GM21526 (cell line): ENCODE data around the gene FFAR1.
"Not testable (repeated sequence)": the region's sequence is repeated elsewhere in the genome, so short reads cannot be mapped to it uniquely, and the experiment has no call there.

ENCODE experiments used
- ATAC-seq: cut with Tn5 transposase; IDR thresholded peaks from one replicate; pipeline ENCODE4 v1.9.1; 2021; ENCODE audit warnings: moderate library complexity; ENCODE audit not compliant: unreplicated experiment, low FRiP score

FFAR1 gene

DNA sequence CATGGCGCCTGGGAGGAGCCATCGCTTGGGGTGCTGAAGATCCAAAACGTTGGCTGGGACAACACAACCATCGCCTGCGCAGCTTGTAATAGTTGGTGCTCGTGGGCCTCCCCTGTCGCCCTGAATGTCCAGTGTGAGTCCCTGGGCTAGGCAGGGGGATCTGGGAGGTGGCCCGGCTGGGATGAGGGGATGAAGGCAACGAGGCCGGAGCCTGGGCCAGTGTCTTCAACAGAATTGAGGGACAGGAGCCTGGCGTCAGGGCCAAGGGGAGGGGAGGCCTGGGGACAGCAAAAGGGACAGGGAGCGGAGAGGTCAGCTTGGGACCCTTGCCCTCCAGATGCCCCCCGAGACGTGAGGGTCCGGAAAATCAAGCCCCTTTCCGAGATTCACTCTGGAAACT lies 6.7 kb upstream of the FFAR1 start:
- no peak for ATAC-seq

DNA sequence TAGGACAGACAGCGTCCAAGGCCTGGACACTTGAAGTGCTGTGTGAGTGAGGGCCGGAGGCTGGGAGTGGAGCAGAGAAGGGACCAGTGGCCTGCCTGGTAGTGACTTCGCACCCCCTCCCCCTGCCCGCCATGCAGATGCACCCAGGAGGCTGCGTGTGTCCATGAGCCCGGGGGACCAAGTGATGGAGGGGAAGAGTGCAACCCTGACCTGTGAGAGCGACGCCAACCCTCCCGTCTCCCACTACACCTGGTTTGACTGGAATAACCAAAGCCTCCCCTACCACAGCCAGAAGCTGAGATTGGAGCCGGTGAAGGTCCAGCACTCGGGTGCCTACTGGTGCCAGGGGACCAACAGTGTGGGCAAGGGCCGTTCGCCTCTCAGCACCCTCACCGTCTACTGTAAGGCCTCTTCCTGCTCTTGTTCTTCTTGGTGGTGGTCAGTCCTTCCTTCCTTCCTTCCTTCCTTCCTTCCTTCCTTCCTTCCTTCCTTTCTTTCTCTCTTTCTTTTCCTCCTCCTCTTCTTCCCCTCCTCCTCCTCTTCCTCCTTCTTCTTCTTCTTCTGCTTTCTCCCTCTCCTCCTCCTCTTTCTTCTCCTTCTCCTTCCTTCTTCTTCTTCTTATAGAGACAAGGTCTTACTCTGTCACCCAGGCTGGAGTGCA lies 6.0 kb upstream of the FFAR1 start:
- ATAC-seq, result no peak

DNA sequence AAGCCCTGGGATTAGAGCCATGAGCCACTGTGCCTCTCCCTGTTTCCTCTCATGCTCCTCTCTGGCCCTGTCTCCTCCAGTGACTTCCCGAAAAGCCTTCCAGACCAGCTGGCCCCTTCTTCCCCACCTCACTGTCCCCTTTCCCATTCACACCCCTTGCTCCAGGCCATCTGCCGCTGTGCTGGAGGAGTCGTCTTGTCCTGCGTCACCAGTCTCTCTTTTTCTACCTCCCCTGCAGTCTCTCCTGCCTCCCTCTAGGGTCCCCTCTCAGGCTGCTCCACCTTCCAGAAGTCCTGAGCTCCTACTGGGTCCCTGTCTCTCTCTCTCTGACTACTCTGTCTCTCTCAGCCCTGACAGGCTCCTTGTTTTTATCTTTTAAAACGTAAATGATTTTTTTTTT lies 5.3 kb upstream of the FFAR1 start:
- ATAC-seq, result no peak

DNA sequence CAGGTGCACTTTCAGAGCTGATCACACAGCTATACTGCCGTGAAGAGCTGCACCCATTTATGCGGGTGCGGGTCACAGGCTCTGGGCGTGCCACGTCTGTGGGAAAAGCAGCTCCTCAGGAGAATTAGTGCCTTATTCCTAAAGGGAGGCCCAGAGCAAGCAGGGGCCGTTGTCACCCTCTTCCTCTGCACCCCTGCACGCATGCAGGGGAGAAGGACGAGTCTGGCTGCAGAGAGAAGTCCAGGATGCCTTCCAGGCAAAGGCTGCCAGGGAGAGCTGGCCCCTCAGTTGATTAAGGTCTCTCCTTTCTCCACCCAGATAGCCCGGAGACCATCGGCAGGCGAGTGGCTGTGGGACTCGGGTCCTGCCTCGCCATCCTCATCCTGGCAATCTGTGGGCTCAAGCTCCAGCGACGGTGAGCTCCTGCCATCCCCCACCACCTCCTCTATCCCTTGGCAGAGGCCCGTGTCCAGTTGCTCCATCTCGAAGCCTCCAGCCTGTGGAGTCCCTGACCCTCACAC lies 3.1 kb upstream of the FFAR1 start:
- ATAC-seq, result no peak

DNA sequence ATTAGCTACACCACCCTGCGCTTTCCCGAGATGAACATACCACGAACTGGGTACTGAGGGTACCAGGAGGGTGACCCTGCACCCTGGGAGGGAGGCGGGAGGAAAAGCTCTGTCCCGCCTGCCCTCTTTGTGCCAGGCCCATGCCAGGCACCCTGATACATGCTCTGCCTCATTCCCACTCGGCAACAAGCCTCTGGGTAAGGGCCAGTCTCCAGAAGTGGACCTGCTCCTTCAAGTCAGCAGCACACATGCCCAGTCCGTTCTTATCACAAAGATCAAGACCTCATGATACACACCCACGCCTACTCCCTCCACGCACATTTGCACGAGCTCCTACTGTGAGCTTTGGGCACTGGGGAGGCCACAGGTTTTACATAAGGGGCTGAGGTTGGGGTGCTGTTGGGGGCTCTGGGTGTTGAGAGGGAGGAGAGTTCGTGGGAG lies 2.0 kb upstream of the FFAR1 start:
- ATAC-seq, result no peak

DNA sequence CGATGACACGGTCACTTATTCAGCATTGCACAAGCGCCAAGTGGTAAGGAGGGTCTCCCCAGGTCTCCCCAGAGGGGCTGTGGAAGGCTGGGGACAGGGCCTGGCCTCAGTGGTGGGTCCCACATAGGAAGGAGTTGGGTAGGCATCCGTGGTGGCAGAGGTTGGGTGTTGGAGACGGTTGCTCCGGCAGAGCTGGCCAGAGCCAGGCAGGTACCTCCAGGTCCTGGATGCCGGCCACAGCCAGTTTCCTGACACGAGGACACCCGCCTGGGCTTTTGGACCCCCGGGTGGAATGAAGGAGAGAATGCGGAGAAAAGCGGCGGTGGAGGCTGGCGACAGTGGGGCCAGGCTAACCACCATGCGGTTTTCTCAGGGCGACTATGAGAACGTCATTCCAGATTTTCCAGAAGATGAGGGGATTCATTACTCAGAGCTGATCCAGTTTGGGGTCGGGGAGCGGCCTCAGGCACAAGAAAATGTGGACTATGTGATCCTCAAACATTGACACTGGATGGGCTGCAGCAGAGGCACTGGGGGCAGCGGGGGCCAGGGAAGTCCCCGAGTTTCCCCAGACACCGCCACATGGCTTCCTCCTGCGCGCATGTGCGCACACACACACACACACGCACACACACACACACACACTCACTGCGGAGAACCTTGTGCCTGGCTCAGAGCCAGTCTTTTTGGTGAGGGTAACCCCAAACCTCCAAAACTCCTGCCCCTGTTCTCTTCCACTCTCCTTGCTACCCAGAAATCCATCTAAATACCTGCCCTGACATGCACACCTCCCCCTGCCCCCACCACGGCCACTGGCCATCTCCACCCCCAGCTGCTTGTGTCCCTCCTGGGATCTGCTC lies 1.3 kb upstream of the FFAR1 start:
- no peak for ATAC-seq

DNA sequence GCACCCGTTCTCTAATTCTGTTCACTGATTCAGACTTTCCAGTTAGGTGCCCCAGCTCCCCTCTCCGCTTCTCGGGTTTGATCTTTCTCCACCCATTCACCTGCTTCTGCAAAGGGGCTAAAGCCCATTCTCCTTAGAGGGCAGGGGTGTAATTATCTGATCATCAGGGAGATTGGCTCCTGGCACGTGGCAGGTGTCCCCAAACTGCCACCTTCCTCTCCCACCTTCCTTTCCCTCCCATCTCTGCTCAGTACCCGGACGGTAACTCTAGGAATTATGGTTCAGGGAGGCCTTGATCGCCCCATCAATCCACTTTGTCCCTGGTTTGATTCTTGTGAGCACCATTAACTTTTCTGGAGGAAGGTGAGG lies 212 bp downstream of the FFAR1 start:
- no peak for ATAC-seq

DNA sequence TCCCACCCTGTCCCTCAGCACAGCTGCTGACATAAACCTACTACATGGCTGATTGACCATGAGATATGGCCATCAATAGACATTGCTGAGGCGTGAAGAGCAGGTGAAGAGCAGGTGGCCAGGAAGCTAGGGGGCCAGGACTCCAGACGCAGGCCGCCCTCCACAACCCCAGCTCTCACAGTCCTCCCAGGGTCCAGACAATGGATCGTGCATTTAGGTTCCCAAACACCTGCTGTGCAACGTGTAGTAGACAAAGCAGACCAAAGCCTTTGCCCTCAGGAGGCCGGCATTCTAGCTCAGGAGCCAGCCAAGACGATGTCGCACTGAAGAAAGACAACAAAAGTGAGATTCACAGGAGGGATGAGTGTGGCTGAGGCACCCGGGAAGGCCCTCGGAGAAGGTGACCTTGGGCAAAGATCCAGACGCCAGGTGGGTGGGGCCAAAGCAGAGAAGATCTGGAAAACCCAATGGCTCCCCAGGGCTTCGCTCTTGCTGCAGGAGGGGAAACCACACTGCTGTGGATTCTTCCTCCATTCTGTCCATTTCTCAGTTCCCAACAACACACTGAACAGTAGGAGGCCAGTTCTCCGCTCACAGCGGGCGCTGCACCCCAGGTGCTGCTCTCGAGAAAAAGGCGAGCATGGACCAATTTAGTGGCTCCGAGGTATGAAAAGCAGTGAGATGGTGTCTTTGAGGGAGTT lies 1.4 kb downstream of the FFAR1 start:
- no peak for ATAC-seq

DNA sequence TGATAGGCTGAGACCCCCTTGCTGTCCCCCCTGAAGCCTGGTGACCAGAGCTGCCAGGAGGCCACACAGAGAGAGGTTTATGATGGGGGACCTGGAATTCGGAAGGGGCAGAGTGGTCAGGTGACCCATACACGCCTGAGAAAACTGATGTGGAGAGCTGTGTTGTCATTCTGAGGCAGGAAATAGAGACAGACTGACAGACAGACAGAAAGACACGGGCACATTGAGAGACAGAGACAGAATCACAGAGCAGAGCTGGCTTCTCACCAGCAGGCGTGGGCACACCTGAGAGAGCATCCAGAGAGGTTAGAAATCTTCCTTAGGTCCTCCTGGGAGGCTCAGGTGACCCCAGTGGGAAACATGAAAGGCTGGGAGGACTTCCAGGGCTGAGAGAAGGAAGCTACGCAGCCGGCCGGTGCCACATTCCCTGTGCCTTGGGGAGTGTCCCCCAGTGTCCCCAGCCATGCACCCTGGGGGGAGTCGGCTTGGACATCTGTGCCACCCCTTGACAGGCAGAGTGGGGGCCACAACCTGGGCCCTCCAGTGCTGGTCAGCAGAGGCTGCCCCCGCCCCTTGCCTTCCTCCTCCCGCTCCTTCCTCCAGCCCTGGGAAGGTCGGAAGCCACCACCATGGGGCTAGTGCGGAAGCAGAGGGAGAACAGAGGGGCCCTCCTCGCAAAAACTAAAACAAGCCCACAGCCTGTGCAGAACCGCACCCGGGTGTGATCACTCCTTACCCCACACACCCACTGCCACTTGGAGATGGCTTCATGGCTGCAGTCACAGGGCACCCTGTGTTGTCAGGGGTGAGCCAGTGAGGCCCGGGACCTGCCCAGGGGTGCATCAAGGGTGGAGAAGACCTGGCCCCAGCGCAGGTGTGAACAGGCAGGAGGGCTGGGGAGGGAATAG lies 2.2 kb downstream of the FFAR1 start:
- ATAC-seq, result no peak

DNA sequence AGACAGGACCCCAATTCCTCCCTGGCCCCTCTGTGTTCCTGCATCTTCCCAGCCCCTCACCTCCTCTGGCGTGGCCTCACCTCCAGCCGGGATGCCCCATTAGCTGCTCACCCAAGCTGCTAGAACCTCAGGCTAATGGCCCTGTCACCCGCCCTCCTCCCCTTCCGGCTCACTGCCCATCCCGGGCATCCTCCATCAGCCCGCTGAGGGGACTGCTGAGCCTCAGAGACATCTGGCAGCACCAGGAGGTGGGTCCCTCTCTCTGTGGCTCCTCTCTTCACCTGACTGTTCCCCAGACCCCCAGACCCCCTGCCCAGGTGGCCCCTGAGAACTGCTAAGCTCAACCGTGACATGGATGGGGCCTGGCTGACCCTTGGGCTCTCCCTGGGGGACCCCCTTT lies 2.9 kb downstream of the FFAR1 start:
- ATAC-seq, result no peak

DNA sequence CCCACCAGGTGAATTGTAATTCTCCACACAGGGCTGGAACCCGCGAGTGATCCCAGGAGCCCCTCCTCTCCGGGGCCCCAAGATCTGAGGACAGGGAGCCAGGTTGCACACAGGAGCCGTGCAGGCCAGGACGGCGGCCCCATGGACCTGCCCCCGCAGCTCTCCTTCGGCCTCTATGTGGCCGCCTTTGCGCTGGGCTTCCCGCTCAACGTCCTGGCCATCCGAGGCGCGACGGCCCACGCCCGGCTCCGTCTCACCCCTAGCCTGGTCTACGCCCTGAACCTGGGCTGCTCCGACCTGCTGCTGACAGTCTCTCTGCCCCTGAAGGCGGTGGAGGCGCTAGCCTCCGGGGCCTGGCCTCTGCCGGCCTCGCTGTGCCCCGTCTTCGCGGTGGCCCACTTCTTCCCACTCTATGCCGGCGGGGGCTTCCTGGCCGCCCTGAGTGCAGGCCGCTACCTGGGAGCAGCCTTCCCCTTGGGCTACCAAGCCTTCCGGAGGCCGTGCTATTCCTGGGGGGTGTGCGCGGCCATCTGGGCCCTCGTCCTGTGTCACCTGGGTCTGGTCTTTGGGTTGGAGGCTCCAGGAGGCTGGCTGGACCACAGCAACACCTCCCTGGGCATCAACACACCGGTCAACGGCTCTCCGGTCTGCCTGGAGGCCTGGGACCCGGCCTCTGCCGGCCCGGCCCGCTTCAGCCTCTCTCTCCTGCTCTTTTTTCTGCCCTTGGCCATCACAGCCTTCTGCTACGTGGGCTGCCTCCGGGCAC lies 3.9 kb downstream of the FFAR1 start:
- no peak for ATAC-seq

DNA sequence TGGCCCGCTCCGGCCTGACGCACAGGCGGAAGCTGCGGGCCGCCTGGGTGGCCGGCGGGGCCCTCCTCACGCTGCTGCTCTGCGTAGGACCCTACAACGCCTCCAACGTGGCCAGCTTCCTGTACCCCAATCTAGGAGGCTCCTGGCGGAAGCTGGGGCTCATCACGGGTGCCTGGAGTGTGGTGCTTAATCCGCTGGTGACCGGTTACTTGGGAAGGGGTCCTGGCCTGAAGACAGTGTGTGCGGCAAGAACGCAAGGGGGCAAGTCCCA lies 4.4 kb downstream of the FFAR1 start:
- ATAC-seq, result no peak

DNA sequence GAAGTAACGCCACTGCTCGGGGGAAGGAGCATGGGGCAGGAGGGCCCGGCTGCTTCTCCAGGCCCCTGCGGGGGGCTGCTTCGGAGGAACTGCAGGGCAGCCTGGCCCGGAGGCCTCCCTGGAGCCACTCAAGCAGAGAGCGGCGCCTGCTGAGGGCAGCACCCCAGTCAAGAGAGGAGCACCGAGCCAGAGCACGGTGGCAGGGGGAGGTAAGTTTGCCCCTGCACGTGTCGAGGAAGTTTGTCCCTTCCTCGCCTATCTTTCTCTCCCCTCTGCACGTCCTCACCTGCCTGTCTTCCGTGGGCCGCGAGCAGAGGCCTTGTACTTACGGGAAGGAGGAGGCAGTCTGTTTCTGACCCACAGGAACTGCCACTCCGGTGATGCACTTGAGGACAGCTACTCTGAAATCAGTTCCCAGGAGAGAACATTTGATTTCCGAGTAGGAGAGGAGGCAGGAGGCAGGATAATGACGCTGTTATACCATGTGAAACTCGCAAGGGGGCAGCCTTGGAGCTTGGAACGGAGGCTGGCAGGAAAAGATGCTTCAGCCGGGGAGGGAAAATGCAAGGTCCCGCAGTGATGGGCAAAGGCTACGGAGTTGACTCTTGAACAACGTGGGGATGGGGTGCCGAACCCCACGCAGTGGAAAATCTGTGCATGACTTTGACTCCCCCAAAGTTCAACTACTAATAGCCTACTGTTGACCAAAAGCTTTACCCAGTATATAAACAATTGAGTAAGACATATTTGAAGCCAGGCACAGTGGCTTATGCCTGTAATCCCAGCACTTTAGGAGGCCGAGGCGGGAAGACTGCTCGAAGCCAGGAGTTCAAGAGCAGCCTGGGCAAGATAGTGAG lies 5.0 kb downstream of the FFAR1 start:
- ATAC-seq, result no peak

DNA sequence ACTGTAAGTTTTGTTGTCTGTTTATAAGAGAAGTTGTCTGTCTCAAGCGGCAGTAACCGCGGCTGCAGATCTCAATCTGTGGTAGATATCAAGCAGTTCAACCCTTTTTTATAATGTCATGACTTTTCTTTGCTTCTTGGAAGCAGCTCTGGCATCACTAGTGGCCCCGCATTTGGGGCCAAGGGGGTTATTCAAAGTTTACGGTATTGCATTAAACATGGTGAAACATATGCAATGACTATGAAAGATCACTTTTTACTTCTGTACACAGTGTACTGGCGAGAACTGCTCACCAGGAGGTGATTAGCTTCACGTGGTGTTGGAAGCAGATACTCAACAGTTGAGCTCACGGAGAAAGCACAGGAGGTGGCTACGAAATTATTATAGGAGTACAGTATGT lies 5.9 kb downstream of the FFAR1 start:
- no peak for ATAC-seq

DNA sequence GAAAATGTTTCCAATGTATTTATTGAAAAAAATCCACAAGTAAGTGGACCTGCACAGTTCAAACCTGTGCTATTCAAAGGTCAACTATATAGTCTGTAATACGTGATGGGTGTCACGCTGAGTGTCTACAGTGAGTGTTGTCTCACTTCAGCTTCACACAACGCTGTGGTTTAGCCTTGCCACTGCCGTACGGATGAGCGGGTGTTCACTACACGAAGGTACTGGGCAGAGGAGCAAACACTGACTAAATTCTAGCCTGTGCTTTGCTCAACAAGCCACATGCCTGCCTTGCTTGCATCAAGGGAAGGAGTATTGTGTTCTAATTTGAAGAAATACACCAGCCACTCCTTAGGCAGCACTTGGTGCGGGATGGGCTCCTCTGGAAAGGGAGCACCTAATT lies 7.2 kb downstream of the FFAR1 start:
- ATAC-seq, result no peak

DNA sequence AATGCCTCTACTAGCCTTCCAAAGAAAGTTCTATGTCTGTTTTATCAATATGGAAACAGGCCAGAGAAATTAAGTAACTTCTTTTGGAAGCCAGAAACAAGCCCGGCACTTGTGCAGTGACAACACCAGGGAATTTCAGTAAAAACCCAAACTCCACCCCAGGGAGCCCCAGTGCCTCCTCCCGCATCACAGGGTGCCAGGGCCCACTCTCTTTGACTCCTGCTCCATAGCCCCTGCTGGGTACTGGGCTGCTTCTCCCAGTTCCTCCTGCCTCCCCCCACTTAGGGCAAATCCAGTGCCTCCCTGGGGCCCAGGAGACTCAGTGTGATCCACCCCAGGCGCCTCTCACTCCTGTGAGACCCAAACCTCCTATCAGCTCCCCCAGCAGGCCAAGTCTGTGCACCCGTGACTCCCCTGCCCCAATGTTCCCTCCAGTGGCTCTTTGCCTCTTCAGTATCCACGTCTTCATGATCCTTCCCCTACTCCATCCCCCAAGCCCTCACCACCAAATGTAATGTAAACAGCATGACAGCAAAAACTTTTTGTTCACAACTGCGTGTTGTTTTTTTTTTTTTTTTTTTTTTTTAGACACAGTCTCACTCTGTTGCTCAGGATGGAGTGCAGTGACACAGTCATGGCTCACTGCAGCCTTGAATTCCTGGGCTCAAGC lies 8.2 kb downstream of the FFAR1 start:
- no peak for ATAC-seq

DNA sequence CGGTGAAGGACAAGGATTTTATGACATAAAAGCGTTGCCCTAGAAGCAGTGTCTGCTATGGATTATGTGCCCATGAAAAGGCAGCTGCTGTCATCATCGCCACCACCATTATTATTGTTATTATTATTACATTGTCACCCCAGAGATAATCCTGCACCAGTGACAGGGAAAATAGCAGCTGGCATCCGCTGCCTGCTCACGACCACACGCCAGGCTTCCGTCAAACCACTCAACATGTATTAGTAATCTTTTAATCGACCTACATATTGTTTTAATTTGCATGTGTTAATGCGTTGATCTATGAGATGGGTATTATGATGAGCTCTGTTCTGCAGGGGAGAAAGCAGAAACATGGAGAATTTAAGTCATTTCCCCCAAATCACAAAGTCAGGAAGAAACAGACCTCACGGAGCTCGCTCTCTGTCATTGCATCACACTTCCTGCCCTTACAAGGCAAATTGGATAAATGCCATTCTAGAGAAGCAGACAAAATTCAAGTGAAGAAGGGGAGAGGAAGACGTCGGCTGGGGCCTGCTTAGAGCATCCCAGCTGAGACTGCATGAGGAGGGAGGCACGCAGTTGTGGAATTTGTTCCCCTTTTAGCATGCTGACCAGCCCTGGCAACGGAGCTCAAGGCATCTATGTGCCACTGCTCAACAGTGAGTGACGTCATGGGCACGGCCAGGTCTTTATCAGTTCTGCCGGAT lies 10.3 kb downstream of the FFAR1 start, which contains the start of gene FFAR3:
TSS of gene FFAR3 (plus strand) at position 594 of the 707 bp plus-strand sequence. CDS start 431 bp downstream, outside the sequence.
- no peak for ATAC-seq

DNA sequence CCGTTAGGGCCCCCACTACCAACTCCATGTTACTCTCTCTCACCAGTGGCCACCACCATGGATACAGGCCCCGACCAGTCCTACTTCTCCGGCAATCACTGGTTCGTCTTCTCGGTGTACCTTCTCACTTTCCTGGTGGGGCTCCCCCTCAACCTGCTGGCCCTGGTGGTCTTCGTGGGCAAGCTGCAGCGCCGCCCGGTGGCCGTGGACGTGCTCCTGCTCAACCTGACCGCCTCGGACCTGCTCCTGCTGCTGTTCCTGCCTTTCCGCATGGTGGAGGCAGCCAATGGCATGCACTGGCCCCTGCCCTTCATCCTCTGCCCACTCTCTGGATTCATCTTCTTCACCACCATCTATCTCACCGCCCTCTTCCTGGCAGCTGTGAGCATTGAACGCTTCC lies 11.1 kb downstream of the FFAR1 start:
- not testable (repeated sequence) for ATAC-seq
